ENCODE results near the gene MCM9.

MCM9 gene

GRCh38 chr6:118770835-118771234, 164.1 kb downstream of the MCM9 start:
- ChIA-PET POLR2A (interaction anchor here (0.7 kb wide), 1 partner anchor 135 kb away, joined by 4 read pairs; no protein-coding TSS in a partner anchor), CTCF (interaction anchor here (1.0 to 1.5 kb wide), 2 partner anchors 30 to 206 kb away, joined by 3 to 4 read pairs; no protein-coding TSS in a partner anchor)
- H3K4me1 ChIP-seq (ENCODE audit: control insufficient read depth, insufficient read depth, low read length): no peaks in the 10 kb centered on the region
- no peaks in the 10 kb centered on the region for H3K9me3 ChIP-seq (ENCODE audit: control insufficient read depth, insufficient read depth, low read depth, low read length)
- no peak overlapping the region for H3K4me3 ChIP-seq (ENCODE audit: low read depth, low read length)
- TF ChIP-seq ZNF792 (tag by site-specific recombination; IDR thresholded peaks at IDR 0.05) (no peak), ZNF660 (tag by site-specific recombination; IDR thresholded peaks at IDR 0.05) (0 out of 2 replicates have a peak, but pooled peaks have one; percentile 1), ZNF560 (tag by site-specific recombination; IDR thresholded peaks at IDR 0.05; ENCODE audit: borderline replicate concordance) (no peak), ZNF473 (tag by site-specific recombination; IDR thresholded peaks at IDR 0.05) (no peak), ZNF169 (tag by site-specific recombination; IDR thresholded peaks at IDR 0.05) (no peak), ZBTB17 (tag by site-specific recombination; IDR thresholded peaks at IDR 0.05) (no peak), ZNF514 (tag by site-specific recombination; IDR thresholded peaks at IDR 0.05) (no peak), ZNF561 (tag by site-specific recombination; IDR thresholded peaks at IDR 0.05; ENCODE audit: borderline replicate concordance) (no peak), ZNF777 (tag by site-specific recombination; IDR thresholded peaks at IDR 0.05; ENCODE audit: borderline replicate concordance) (no peak), ZNF785 (tag by site-specific recombination; IDR thresholded peaks at IDR 0.05) (no peak), ZNF677 (tag by site-specific recombination; IDR thresholded peaks at IDR 0.05) (no peak), ZNF2 (tag by site-specific recombination; IDR thresholded peaks at IDR 0.05) (no peak; the same call in 1 of the 2 replicates), KLF8 (tag by site-specific recombination; IDR thresholded peaks at IDR 0.05) (no peak), ZEB2 (tag by site-specific recombination; IDR thresholded peaks at IDR 0.05) (0 out of 2 replicates have a peak, but pooled peaks have one; percentile 2), ZNF18 (tag by site-specific recombination; IDR thresholded peaks at IDR 0.05) (peak; percentile 48; the same call in 1 of the 2 replicates), ZNF830 (tag by site-specific recombination; IDR thresholded peaks at IDR 0.05; ENCODE audit: low read depth) (no peak), ZNF335 (tag by site-specific recombination; conservative IDR thresholded peaks at IDR 0.05) (peak; percentile 15; the same call in 1 of the 2 replicates), ZNF600 (tag by site-specific recombination; IDR thresholded peaks at IDR 0.05) (0 out of 2 replicates have a peak, but pooled peaks have one; percentile 20), ZNF658 (tag by site-specific recombination; IDR thresholded peaks at IDR 0.05) (no peak), ZNF843 (tag by site-specific recombination; IDR thresholded peaks at IDR 0.05) (no peak)
- TF ChIP-seq, protein P1, sequence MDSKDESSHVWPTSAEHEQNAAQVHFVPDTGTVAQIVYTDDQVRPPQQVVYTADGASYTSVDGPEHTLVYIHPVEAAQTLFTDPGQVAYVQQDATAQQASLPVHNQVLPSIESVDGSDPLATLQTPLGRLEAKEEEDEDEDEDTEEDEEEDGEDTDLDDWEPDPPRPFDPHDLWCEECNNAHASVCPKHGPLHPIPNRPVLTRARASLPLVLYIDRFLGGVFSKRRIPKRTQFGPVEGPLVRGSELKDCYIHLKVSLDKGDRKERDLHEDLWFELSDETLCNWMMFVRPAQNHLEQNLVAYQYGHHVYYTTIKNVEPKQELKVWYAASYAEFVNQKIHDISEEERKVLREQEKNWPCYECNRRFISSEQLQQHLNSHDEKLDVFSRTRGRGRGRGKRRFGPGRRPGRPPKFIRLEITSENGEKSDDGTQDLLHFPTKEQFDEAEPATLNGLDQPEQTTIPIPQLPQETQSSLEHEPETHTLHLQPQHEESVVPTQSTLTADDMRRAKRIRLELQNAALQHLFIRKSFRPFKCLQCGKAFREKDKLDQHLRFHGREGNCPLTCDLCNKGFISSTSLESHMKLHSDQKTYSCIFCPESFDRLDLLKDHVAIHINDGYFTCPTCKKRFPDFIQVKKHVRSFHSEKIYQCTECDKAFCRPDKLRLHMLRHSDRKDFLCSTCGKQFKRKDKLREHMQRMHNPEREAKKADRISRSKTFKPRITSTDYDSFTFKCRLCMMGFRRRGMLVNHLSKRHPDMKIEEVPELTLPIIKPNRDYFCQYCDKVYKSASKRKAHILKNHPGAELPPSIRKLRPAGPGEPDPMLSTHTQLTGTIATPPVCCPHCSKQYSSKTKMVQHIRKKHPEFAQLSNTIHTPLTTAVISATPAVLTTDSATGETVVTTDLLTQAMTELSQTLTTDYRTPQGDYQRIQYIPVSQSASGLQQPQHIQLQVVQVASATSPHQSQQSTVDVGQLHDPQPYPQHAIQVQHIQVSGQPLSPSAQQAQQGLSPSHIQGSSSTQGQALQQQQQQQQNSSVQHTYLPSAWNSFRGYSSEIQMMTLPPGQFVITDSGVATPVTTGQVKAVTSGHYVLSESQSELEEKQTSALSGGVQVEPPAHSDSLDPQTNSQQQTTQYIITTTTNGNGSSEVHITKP (tag by site-specific recombination; IDR thresholded peaks at IDR 0.05): peak; percentile 75; the same call in 1 of the 2 replicates
- TF ChIP-seq, protein P2, sequence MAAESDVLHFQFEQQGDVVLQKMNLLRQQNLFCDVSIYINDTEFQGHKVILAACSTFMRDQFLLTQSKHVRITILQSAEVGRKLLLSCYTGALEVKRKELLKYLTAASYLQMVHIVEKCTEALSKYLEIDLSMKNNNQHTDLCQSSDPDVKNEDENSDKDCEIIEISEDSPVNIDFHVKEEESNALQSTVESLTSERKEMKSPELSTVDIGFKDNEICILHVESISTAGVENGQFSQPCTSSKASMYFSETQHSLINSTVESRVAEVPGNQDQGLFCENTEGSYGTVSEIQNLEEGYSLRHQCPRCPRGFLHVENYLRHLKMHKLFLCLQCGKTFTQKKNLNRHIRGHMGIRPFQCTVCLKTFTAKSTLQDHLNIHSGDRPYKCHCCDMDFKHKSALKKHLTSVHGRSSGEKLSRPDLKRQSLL (tag by site-specific recombination; IDR thresholded peaks at IDR 0.05): no peak
- no peaks in the 10 kb centered on the region for H3K36me3 ChIP-seq (ENCODE audit: control insufficient read depth in 2 of 2, insufficient read depth in 1 of 2, low read length in 2 of 2)
- no peak overlapping the region for H3K27ac ChIP-seq (ENCODE audit: extremely low read depth, low read depth, low read length)
